HepG2 (cell line): ENCODE measurements around the gene ELP1. TPM values are rescaled to one million over a fixed set of nuclear protein-coding genes. Genes with fewer than 3 reads are reported as not detected.

ENCODE experiments used
- CEBPG ChIP-seq: IDR thresholded peaks from 2 replicates; pipeline ENCODE4 v1.6.1; 2016
- ERF ChIP-seq: IDR thresholded peaks from 2 replicates; pipeline ENCODE4 v1.6.1; 2018; ENCODE audit warnings: missing biosample characterization, missing genetic modification reagents
- FOXA1 ChIP-seq, 2 experiments: fragments of 450-650 bp in 1 of 2; sonication (generic) in 1 of 2; formaldehyde crosslinking in 1 of 2; IDR thresholded peaks; 2 replicates each; pipeline versions ENCODE4 v1.4.0 to v1.6.1; 2016 to 2020; ENCODE audit warnings: missing genetic modification reagents in 1 of 2
- JUNB ChIP-seq: sonication (generic); formaldehyde crosslinking; IDR thresholded peaks from 2 replicates; pipeline ENCODE4 v1.8.0; 2022; ENCODE audit warnings: missing genetic modification reagents, mild to moderate bottlenecking, borderline replicate concordance
- MTF1 ChIP-seq: sonication (generic); formaldehyde crosslinking; IDR thresholded peaks from 2 replicates; pipeline ENCODE4 v1.5.0; 2020; ENCODE audit warnings: missing genetic modification reagents
- POLR2A ChIP-seq, 2 experiments: IDR thresholded peaks; 2 replicates each; pipeline ENCODE4 v1.6.1; 2011; ENCODE audit warnings: low read depth in 2 of 2, low read length in 2 of 2, mild to moderate bottlenecking in 1 of 2, moderate library complexity in 1 of 2; ENCODE audit not compliant: insufficient read depth in 1 of 2
- PTBP1 ChIP-seq: fragments of 200-400 bp; formaldehyde crosslinking; IDR thresholded peaks from 2 replicates; pipeline ENCODE4 v1.6.1; 2018; ENCODE audit warnings: low read length, low read depth; ENCODE audit not compliant: poor library complexity, severe bottlenecking
- RXRA ChIP-seq: sonication (generic); formaldehyde crosslinking; IDR thresholded peaks from 2 replicates; pipeline ENCODE4 v1.5.1; 2020; ENCODE audit warnings: missing genetic modification reagents
- SMAD3 ChIP-seq: sonication (generic); formaldehyde crosslinking; IDR thresholded peaks from 2 replicates; pipeline ENCODE4 v1.4.0; 2020; ENCODE audit warnings: missing genetic modification reagents
- SNAPC2 ChIP-seq: sonication (generic); formaldehyde crosslinking; IDR thresholded peaks from 2 replicates; pipeline ENCODE4 v1.8.1; 2022; ENCODE audit warnings: mild to moderate bottlenecking, missing genetic modification reagents
- TCF7 ChIP-seq: sonication (generic); IDR thresholded peaks from 2 replicates; pipeline ENCODE4 v1.6.1; 2016; ENCODE audit warnings: antibody characterized with exemption, low read depth
- TGIF2 ChIP-seq: IDR thresholded peaks from 2 replicates; pipeline ENCODE4 v1.6.1; 2016; ENCODE audit warnings: control low read depth, missing compliant biosample characterization
- ZFP62 ChIP-seq: sonication (generic); formaldehyde crosslinking; IDR thresholded peaks from 2 replicates; pipeline ENCODE4 v1.4.0; 2020; ENCODE audit warnings: missing genetic modification reagents
- ZNF24 ChIP-seq: fragments of 450-650 bp; IDR thresholded peaks from 2 replicates; pipeline ENCODE4 v1.6.1; 2017; ENCODE audit warnings: antibody characterized with exemption, mild to moderate bottlenecking
- ZNF264 ChIP-seq: sonication (generic); formaldehyde crosslinking; IDR thresholded peaks from 2 replicates; pipeline ENCODE4 v1.4.0; 2020; ENCODE audit warnings: missing genetic modification reagents
- ZNF326 ChIP-seq: sonication (generic); formaldehyde crosslinking; IDR thresholded peaks from 2 replicates; pipeline ENCODE4 v1.4.0; 2020; ENCODE audit warnings: missing genetic modification reagents, borderline replicate concordance
- ZNF335 ChIP-seq: sonication (generic); formaldehyde crosslinking; IDR thresholded peaks from 2 replicates; pipeline ENCODE4 v1.4.0; 2020; ENCODE audit warnings: missing genetic modification reagents
- ZNF44 ChIP-seq: sonication (generic); formaldehyde crosslinking; IDR thresholded peaks from 2 replicates; pipeline ENCODE4 v1.5.1; 2020; ENCODE audit warnings: mild to moderate bottlenecking, missing genetic modification reagents
- ZNF672 ChIP-seq: sonication (generic); formaldehyde crosslinking; IDR thresholded peaks from 2 replicates; pipeline ENCODE4 v1.8.1; 2022; ENCODE audit warnings: missing genetic modification reagents
- polyA plus RNA-seq, 8 experiments: library from polyadenylated mRNA; depleted of rRNA in 3 of 8; stranded (reverse) in 7 of 8; unstranded in 1 of 8; fragments of >200 nt; fragmentation: Illumina TruSeq in 4 of 8; extraction: Trizol in 4 of 8; gene quantifications; 2 replicates each; pipeline versions ENCODE4 v1.2.1 to v1.2.3, GENCODE V29; 2011 to 2016; ENCODE audit warnings: low read depth in 4 of 8, missing spikeins in 1 of 8, mixed read lengths in 1 of 8; ENCODE audit not compliant: insufficient read depth in 1 of 8
- total RNA-seq, 5 experiments: library from RNA; depleted of rRNA; stranded (reverse); fragments of >200 nt; fragmentation: Illumina TruSeq; extraction: Trizol; gene quantifications; 2 replicates each; pipeline ENCODE4 v1.2.3, GENCODE V29; 2016; ENCODE audit warnings: low read depth in 1 of 5
- TF ChIP-seq, protein P1 (sequence below): IDR thresholded peaks from 2 replicates; pipeline ENCODE4 v1.6.1; 2012; ENCODE audit warnings: low read length, improper control_type of control experiment
- TF ChIP-seq, protein P2 (sequence below): sonication (generic); formaldehyde crosslinking; IDR thresholded peaks from 2 replicates; pipeline ENCODE4 v1.5.0; 2020; ENCODE audit warnings: mild to moderate bottlenecking, missing genetic modification reagents, borderline replicate concordance
- TF ChIP-seq, protein P3 (sequence below): IDR thresholded peaks from 2 replicates; pipeline ENCODE4 v1.6.1; 2016; ENCODE audit warnings: low read depth, control low read depth
- TF ChIP-seq, protein P4 (sequence below): sonication (generic); formaldehyde crosslinking; IDR thresholded peaks from 2 replicates; pipeline ENCODE4 v1.5.1; 2020; ENCODE audit warnings: mild to moderate bottlenecking, moderate library complexity, missing genetic modification reagents

The ELP1 gene
- total and polyA plus RNA-seq, 2 of the 13 experiments (the other 11 are each of a cell fraction or from before 2014, with no cell fraction given) = 157 to 275 TPM

DNA sequence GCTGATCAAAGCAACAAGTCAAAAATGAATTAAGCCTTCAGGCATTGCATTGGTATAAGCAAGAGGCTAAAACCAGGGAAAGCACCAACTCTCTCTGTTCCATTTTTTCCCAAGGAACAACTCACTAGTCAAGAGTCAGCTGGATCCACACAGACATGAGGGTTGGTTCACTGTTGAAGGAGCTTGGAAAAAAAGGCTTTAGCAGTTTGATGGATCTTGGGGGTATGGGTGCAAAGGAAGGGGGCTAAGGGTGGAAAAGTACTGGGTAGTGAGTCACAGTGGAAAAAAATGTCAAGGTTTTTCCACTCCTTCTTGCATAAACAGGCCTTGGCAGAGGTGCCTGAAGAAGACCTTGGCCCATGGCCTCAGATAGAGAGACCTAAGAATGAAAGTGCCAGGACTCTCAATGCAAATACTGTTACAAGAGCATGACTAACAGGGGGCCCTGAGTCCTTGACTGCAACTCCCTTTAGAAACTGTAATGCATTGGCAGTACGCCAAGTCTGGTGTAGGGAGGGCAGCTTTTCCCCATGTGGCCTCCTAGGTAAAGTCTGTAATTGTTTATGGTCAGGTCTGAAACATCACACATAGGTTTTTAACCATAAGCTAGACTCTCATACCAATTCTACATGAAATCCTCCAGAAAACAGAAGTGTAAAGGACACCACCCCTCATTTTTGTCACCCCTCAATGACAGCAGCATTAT, 48.1 kb downstream of the ELP1 start (continued):
- TF ChIP-seq FOXA1 (IDR thresholded peaks at IDR 0.05) (no peak), FOXA1 (CRISPR knock-in tag; IDR thresholded peaks at IDR 0.05) (peak; percentile 88), ZNF335 (CRISPR knock-in tag) (peak; percentile 73; the same call in 1 of the 2 replicates), ZNF326 (no peak), PTBP1 (no peak), TCF7 (peak; percentile 94), ERF (CRISPR knock-in tag) (peak; percentile 95), SNAPC2 (0 out of 2 replicates have a peak, but pooled peaks have one; percentile 73), TGIF2 (CRISPR knock-in tag) (peak; percentile 78), ZFP62 (CRISPR knock-in tag) (no peak), RXRA (CRISPR knock-in tag) (peak; percentile 97; the same call in 1 of the 2 replicates), ZNF44 (CRISPR knock-in tag) (no peak), SMAD3 (CRISPR knock-in tag) (peak; percentile 97), ZNF264 (CRISPR knock-in tag) (peak; percentile 76; the same call in 1 of the 2 replicates), ZNF672 (CRISPR knock-in tag) (no peak), POLR2A (IDR thresholded peaks at IDR 0.05; ENCODE audit: insufficient read depth in 1 of 2, low read depth in 2 of 2, low read length in 2 of 2) (peak; percentile 75 to 83), ZNF24 (no peak), JUNB (CRISPR knock-in tag) (peak; percentile 99), MTF1 (no peak), CEBPG (CRISPR knock-in tag) (peak; percentile 89)
- TF ChIP-seq, protein P1, sequence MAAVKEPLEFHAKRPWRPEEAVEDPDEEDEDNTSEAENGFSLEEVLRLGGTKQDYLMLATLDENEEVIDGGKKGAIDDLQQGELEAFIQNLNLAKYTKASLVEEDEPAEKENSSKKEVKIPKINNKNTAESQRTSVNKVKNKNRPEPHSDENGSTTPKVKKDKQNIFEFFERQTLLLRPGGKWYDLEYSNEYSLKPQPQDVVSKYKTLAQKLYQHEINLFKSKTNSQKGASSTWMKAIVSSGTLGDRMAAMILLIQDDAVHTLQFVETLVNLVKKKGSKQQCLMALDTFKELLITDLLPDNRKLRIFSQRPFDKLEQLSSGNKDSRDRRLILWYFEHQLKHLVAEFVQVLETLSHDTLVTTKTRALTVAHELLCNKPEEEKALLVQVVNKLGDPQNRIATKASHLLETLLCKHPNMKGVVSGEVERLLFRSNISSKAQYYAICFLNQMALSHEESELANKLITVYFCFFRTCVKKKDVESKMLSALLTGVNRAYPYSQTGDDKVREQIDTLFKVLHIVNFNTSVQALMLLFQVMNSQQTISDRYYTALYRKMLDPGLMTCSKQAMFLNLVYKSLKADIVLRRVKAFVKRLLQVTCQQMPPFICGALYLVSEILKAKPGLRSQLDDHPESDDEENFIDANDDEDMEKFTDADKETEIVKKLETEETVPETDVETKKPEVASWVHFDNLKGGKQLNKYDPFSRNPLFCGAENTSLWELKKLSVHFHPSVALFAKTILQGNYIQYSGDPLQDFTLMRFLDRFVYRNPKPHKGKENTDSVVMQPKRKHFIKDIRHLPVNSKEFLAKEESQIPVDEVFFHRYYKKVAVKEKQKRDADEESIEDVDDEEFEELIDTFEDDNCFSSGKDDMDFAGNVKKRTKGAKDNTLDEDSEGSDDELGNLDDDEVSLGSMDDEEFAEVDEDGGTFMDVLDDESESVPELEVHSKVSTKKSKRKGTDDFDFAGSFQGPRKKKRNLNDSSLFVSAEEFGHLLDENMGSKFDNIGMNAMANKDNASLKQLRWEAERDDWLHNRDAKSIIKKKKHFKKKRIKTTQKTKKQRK = no peak
- TF ChIP-seq, protein P2, sequence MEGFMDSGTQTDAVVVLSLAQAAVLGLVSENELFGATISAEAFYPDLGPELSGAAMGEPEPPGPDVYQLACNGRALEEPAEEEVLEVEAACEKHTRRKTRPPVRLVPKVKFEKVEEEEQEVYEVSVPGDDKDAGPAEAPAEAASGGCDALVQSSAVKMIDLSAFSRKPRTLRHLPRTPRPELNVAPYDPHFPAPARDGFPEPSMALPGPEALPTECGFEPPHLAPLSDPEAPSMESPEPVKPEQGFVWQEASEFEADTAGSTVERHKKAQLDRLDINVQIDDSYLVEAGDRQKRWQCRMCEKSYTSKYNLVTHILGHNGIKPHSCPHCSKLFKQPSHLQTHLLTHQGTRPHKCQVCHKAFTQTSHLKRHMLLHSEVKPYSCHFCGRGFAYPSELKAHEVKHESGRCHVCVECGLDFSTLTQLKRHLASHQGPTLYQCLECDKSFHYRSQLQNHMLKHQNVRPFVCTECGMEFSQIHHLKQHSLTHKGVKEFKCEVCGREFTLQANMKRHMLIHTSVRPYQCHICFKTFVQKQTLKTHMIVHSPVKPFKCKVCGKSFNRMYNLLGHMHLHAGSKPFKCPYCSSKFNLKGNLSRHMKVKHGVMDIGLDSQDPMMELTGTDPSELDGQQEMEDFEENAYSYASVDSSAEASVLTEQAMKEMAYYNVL (CRISPR knock-in tag) = peak; percentile 93; the same call in 1 of the 2 replicates
- TF ChIP-seq, protein P3, sequence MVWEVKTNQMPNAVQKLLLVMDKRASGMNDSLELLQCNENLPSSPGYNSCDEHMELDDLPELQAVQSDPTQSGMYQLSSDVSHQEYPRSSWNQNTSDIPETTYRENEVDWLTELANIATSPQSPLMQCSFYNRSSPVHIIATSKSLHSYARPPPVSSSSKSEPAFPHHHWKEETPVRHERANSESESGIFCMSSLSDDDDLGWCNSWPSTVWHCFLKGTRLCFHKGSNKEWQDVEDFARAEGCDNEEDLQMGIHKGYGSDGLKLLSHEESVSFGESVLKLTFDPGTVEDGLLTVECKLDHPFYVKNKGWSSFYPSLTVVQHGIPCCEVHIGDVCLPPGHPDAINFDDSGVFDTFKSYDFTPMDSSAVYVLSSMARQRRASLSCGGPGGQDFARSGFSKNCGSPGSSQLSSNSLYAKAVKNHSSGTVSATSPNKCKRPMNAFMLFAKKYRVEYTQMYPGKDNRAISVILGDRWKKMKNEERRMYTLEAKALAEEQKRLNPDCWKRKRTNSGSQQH = no peak
- TF ChIP-seq, protein P4, sequence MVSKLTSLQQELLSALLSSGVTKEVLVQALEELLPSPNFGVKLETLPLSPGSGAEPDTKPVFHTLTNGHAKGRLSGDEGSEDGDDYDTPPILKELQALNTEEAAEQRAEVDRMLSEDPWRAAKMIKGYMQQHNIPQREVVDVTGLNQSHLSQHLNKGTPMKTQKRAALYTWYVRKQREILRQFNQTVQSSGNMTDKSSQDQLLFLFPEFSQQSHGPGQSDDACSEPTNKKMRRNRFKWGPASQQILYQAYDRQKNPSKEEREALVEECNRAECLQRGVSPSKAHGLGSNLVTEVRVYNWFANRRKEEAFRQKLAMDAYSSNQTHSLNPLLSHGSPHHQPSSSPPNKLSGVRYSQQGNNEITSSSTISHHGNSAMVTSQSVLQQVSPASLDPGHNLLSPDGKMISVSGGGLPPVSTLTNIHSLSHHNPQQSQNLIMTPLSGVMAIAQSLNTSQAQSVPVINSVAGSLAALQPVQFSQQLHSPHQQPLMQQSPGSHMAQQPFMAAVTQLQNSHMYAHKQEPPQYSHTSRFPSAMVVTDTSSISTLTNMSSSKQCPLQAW (CRISPR knock-in tag) = peak; percentile 96
